Adrenal gland (tissue), 12 donors: Measurements from ENCODE around the gene FADS2. TPM values are rescaled to one million over a fixed set of nuclear protein-coding genes. Genes with fewer than 3 reads are reported as not detected.

Source experiments
- DNase-seq, 7 donors: peaks; one replicate each; pipeline ENCODE4 v3.0.0-alpha.2; 2019 to 2020
- H3K27ac ChIP-seq, 5 donors: fragments of 200-600 bp; sonication (generic) in 4 of 5; 1 replicate in 3 of 5; 2 replicates in 2 of 5; pipeline versions ENCODE4 v1.5.1 to v1.8.0; 2016 to 2020; ENCODE audit warnings: mild to moderate bottlenecking in 1 of 5
- H3K27me3 ChIP-seq: fragments of 200-600 bp; 2 replicates; pipeline ENCODE4 v1.8.0; 2021
- H3K36me3 ChIP-seq, 2 donors: fragments of 200-600 bp; replicated peaks in 1 of 2; 1 replicate in 1 of 2; 2 replicates in 1 of 2; pipeline versions ENCODE4 v1.5.1 to v1.8.0; 2018 to 2022
- H3K4me1 ChIP-seq, 2 donors: fragments of 200-600 bp; replicated peaks in 1 of 2; 1 replicate in 1 of 2; 2 replicates in 1 of 2; pipeline versions ENCODE4 v1.5.1 to v1.8.0; 2018 to 2021
- H3K4me3 ChIP-seq, 4 donors: fragments of 200-600 bp; sonication (generic) in 3 of 4; one replicate each; pipeline ENCODE4 v1.5.1; 2016 to 2018
- H3K9me3 ChIP-seq, 3 donors: fragments of 200-600 bp; sonication (generic) in 1 of 3; replicated peaks in 1 of 3; 1 replicate in 2 of 3; 2 replicates in 1 of 3; pipeline versions ENCODE4 v1.5.1 to v1.8.0; 2016 to 2021
- CTCF ChIP-seq, 6 experiments: fragments of 450-650 bp in 4 of 6; fragments of 200-600 bp in 2 of 6; sonication (generic) in 1 of 6; IDR thresholded peaks; 1 replicate in 5 of 6; 2 replicates in 1 of 6; pipeline versions ENCODE4 v1.5.1 to v1.8.0; 2016 to 2021; ENCODE audit warnings: antibody characterized with exemption in 6 of 6, mild to moderate bottlenecking in 2 of 6, moderate library complexity in 1 of 6
- POLR2A ChIP-seq, 2 donors: fragments of 450-650 bp; IDR thresholded peaks; one replicate each; pipeline ENCODE4 v1.6.1; 2017; ENCODE audit warnings: antibody characterized with exemption in 2 of 2, mild to moderate bottlenecking in 2 of 2, moderate library complexity in 1 of 2
- WGBS, 4 donors: extraction: QIAGEN DNeasy Blood & Tissue Kit in 2 of 4; methylation state at CpG; one replicate each; pipeline versions ENCODE4 v1.1.5 to v1.1.7; 2013 to 2017; 5-methylcytosine and 5-hydroxymethylcytosine counted together
- intact Hi-C, 2 donors: fragments of 100-400 bp; cut with DNase I; formaldehyde crosslinking; loops; one replicate each; pipeline versions ENCODE4 v1.14.1 to v1.15.0; 2022 to 2023
- polyA plus RNA-seq, 3 donors: library from polyadenylated mRNA; stranded (reverse); fragments of 200-250 nt in 2 of 3; fragments of 350-450 nt in 1 of 3; fragmentation: Illumina TruSeq in 1 of 3; extraction: RNeasy Lipid Tissue Mini Kit (QIAGEN cat#74804) in 1 of 3; gene quantifications; one replicate each; pipeline ENCODE4 v1.2.3, GENCODE V29; 2013 to 2014
- total RNA-seq, 9 donors: library from RNA; depleted of rRNA in 4 of 9; stranded (reverse); fragments of >200 nt in 4 of 9; fragments of 120-200 nt in 1 of 9; fragmentation: NEBNext Ultra II Directional in 1 of 9; extraction: Animal tissue kit (Norgen Biotek cat#: 25700) in 1 of 9; gene quantifications; one replicate each; pipeline versions ENCODE4 v1.1.0 to v1.2.4, GENCODE V29; 2013 to 2023
- donor health status: healthy with polysubstance abuse.
- donor health status: Bipolar disorder and iron deficiency.
- donor health status: DM: yes; HTN: yes; CAD: no.
- donor health status: DM: no; HTN: no; CAD: no.
- donor health status: DM: no; HTN: no; CAD: no.
- donor health status: DM: yes; HTN: yes; CAD: no.

FADS2 gene
- total and polyA plus RNA-seq, 12 donors, result 134 to 1,327 (median 488) TPM

GRCh38 chr11:61830237-61831105 is 2.4 kb downstream of the FADS2 start:
- WGBS, 4 donors, result 13 to 23% (median 20%) methylated on average over 8 of the region's 8 CpGs
- DNase-seq, result peak in 2 of 7 donors; percentile 54 to 55
- intact Hi-C loops, result no loop called here
- Histone ChIP-seq H3K4me3 (peak overlapping the region in 1 of 4 donors; percentile 81), H3K36me3 (no peaks in the 10 kb centered on the region), H3K4me1 (peaks cover 41 to 71% of the 10 kb centered on the region in 2 donors), H3K9me3 (no peaks in the 10 kb centered on the region), H3K27me3 (no peaks in the 10 kb centered on the region), H3K27ac (peak overlapping the region; percentile 42 to 98 (median 92))
- TF ChIP-seq POLR2A (IDR thresholded peaks at IDR 0.05) (no peak), CTCF (IDR thresholded peaks at IDR 0.05) (peak in 1 of 6 experiments; percentile 9)

GRCh38 chr11:61832207-61832606 is 4.1 kb downstream of the FADS2 start:
- intact Hi-C loops, result no loop called here
- no peaks in the 10 kb centered on the region for H3K36me3 ChIP-seq
- 70 to 82% (median 73%) methylated on average over 4 of the region's 4 CpGs for WGBS, 4 donors
- H3K27ac ChIP-seq, result peak overlapping the region in 4 of 5 donors; percentile 3 to 98 (median 94)
- DNase-seq, result no peak
- H3K27me3 ChIP-seq, result no peaks in the 10 kb centered on the region
- TF ChIP-seq POLR2A (IDR thresholded peaks at IDR 0.05) (no peak), CTCF (IDR thresholded peaks at IDR 0.05) (no peak)
- H3K9me3 ChIP-seq, result no peaks in the 10 kb centered on the region
- peaks cover 36 to 71% of the 10 kb centered on the region in 2 donors for H3K4me1 ChIP-seq
- no peak overlapping the region for H3K4me3 ChIP-seq

GRCh38 chr11:61832754-61833153 is 4.7 kb downstream of the FADS2 start:
- TF ChIP-seq CTCF (IDR thresholded peaks at IDR 0.05) (no peak), POLR2A (IDR thresholded peaks at IDR 0.05) (no peak)
- Histone ChIP-seq H3K4me3 (no peak overlapping the region), H3K27ac (peak overlapping the region in 4 of 5 donors; percentile 3 to 98 (median 94)), H3K9me3 (no peaks in the 10 kb centered on the region), H3K36me3 (peaks cover 0 to 3% of the 10 kb centered on the region in 2 donors), H3K4me1 (peaks cover 34 to 68% of the 10 kb centered on the region in 2 donors), H3K27me3 (no peaks in the 10 kb centered on the region)
- intact Hi-C loops, result no loop called here
- DNase-seq, result peak in 5 of 7 donors; percentile 50 to 84 (median 57)
- WGBS, 4 donors, result 40 to 70% (median 53%) methylated on average over 5 to 7 of the region's 7 CpGs

GRCh38 chr11:61833471-61833870 is 5.4 kb downstream of the FADS2 start:
- peaks cover 34 to 68% of the 10 kb centered on the region in 2 donors for H3K4me1 ChIP-seq
- intact Hi-C loops, result no loop called here
- no peaks in the 10 kb centered on the region for H3K9me3 ChIP-seq
- peak overlapping the region; percentile 53 to 98 (median 92) for H3K27ac ChIP-seq
- H3K27me3 ChIP-seq, result no peaks in the 10 kb centered on the region
- H3K36me3 ChIP-seq, result peaks cover 0 to 10% of the 10 kb centered on the region in 2 donors
- TF ChIP-seq CTCF (IDR thresholded peaks at IDR 0.05) (no peak), POLR2A (IDR thresholded peaks at IDR 0.05) (no peak)
- WGBS, 4 donors, result 69 to 77% (median 69%) methylated on average over 6 to 11 of the region's 11 CpGs
- H3K4me3 ChIP-seq, result no peak overlapping the region
- peak in 1 of 7 donors; percentile 39 for DNase-seq
